ENCODE data around the gene FBXL13.
"Not testable (repeated sequence)": the region's sequence is repeated elsewhere in the genome, so short reads cannot be mapped to it uniquely, and the experiment has no call there.

The FBXL13 gene

DNA sequence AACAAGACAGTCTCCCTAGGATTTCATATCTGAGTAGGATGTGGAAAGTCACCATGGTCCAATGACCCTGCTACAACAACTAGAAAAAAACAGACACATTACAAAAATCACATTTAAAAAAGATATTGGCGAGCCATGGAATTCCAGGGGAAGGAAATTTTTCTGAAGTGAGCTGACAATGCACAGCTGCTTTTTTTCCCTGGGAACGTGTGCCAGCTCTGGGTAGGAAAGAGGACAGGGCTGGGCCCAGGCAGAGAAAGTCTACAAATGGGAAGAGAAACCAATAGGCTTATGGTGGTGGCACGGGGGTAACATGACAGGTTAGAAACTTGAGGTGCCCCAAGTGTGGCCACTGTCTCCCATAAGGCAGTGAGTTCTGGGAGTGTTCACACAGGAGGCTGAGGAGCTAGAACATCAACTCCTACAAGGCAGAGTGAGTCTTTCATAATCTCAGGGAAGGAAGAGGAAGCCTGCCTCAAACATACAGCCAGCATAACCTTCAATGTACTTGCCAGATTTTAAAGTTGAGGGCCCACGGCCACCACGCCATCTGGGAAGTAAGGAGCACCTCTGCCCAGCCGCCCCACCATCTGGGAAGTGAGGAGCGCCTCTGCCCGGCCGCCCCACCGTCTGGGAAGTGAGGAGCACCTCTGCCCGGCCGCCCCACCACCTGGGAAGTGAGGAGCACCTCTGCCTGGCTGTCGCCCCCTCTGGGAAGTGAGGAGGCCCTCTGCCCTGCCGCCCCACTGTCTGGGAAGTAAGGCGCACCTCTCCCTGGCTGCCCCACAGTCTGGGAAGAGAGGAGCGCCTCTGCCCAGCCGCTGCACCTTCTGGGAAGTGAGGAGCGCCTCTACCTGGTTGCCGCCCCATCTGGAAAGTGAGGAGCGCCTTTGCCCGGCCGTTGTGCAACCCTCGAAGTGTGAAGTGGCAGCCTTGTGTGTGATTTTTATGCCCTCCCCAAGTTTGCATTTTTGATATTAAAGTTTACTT lies 5.9 kb downstream of the FBXL13 start:
- Mint-ChIP-seq H3K27ac (no peak overlapping the region), H3K36me3 (peaks cover 5% of the 10 kb centered on the region), H3K4me3 (no peak overlapping the region), H3K27me3 (no peaks in the 10 kb centered on the region), H3K9me3 (ENCODE audit: low read depth) (no peaks in the 10 kb centered on the region), H3K4me1 (ENCODE audit: low read depth) (peaks cover 4% of the 10 kb centered on the region)

DNA sequence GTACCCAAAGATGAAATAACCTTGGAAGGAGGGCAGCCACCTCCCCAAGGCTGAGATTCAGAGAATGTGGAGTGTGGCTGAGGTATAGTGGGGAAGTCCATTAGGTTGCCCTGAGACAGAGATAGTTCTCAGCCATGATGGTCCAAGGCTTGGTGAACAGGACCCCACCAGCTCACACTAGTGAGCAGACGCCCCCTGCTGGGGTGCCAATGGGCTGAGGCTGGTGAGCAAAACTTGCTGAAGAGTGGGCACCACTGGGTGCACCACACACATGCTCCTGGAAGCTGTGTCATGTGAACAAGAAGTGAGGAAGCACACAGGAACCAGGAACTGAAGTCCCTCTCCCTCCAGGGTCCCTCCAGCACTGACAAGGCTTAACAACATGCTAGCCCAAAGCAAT lies 8.9 kb downstream of the FBXL13 start:
- H3K9me3 Mint-ChIP-seq (ENCODE audit: low read depth): no peaks in the 10 kb centered on the region
- H3K27ac Mint-ChIP-seq: peak overlapping the region; percentile 16
- no peaks in the 10 kb centered on the region for H3K27me3 Mint-ChIP-seq
- peaks cover 2% of the 10 kb centered on the region for H3K4me1 Mint-ChIP-seq (ENCODE audit: low read depth)
- H3K4me3 Mint-ChIP-seq: no peak overlapping the region
- peaks cover 5% of the 10 kb centered on the region for H3K36me3 Mint-ChIP-seq

DNA sequence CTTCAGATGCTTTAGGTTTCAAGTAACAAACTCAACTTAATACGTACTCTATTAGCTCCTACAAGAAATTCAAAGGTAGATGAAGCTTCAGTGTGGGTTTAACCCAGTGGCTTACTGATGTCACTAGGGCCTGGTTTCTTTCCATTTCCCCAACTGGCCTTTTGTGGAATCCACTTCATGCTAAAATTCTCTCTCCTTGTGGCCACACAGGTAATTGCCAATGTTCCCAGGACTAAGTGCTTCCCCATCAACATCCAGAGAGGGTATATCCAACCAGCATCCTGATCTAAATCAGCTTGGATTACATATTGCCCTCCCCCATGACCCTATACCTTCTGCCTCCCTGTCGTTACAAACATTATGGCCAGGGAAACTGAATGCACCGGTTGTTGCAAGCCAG lies 10.7 kb downstream of the FBXL13 start:
- Mint-ChIP-seq H3K36me3 (peaks cover 5% of the 10 kb centered on the region), H3K4me1 (ENCODE audit: low read depth) (peaks cover 2% of the 10 kb centered on the region), H3K4me3 (no peak overlapping the region), H3K27me3 (no peaks in the 10 kb centered on the region), H3K9me3 (ENCODE audit: low read depth) (no peaks in the 10 kb centered on the region), H3K27ac (no peak overlapping the region)

DNA sequence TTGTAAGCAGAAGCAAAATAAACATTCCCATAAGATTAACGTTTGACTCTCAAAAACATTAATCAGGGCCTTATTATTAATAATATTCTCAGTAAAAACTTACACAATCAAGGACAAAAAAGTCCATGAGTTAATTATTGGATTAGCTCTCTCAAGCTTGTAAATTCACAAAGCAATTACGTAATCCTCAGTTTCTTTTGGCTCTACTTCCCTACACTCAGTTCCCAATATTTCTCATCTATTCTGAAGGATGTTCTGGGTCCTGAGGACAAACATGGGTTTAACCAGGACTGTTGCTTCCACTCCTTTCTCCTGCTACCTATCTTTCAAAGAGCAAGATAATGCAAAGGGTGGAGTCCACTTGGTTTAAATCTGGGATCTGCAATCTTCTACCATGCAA lies 15.1 kb downstream of the FBXL13 start:
- H3K4me3 Mint-ChIP-seq: no peak overlapping the region
- H3K4me1 Mint-ChIP-seq (ENCODE audit: low read depth): peaks cover 2% of the 10 kb centered on the region
- H3K9me3 Mint-ChIP-seq (ENCODE audit: low read depth): no peaks in the 10 kb centered on the region
- H3K27me3 Mint-ChIP-seq: no peaks in the 10 kb centered on the region
- H3K27ac Mint-ChIP-seq: no peak overlapping the region
- H3K36me3 Mint-ChIP-seq: peaks cover 4% of the 10 kb centered on the region

DNA sequence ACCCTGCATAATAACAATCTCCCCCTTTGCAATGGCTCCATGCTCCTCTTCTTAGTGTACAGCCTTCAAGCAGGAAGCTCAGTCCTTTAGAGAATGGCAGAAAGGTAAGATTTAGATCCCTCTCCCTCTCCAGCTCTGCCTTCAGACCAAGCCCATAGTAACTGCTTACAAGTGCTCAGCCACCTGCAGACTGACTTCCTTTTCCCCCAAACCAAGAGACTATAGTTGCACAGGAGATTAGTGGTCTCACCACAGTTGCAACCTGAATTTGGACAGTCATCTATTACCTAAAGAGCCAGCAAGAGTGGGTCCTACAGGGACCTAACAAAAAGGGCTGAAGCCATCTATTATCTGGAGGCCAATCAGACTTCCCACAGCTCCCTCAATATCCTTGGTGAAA lies 16.5 kb downstream of the FBXL13 start:
- no peaks in the 10 kb centered on the region for H3K27me3 Mint-ChIP-seq
- no peaks in the 10 kb centered on the region for H3K9me3 Mint-ChIP-seq (ENCODE audit: low read depth)
- H3K27ac Mint-ChIP-seq: no peak overlapping the region
- H3K4me1 Mint-ChIP-seq (ENCODE audit: low read depth): peaks cover 2% of the 10 kb centered on the region
- H3K36me3 Mint-ChIP-seq: peaks cover 6% of the 10 kb centered on the region
- no peak overlapping the region for H3K4me3 Mint-ChIP-seq

DNA sequence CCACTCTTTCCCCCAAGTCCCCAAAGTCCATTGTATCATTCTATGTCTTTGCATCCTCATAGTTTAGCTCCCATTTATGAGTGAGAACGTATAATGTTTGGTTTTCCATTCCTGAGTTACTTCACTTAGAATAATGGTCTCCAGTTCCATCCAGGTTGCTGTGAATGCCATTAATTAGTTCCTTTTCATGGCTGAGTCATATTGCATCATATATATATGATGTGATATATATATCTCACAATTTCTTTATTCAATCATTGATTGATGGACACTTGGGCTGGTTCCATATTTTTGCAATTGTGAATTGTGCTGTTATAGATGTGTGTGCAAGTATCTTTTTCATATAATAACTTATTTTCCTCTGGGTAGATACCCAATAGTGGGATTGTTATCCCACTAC lies 18.6 kb downstream of the FBXL13 start:
- H3K27me3 Mint-ChIP-seq; H3K9me3 Mint-ChIP-seq (ENCODE audit: low read depth): not testable (repeated sequence)

DNA sequence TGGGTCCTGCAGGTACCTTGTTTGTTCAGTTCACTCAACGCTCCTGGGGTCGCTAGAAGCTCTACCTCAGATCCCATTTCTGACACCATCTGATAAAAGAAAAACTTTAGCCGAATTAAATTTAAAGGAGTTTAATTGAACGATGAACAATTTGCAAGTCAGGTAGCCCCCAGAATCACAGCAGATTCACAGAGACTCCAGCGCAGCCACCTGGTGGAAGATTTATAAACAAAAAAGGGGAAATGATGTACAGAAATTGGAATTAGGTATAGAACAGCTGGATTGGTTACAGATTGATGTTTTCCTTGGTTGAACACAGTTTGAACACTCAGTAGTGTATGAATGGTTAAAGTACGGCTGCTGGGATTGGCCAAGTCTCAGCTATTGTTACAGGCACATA lies 23.1 kb downstream of the FBXL13 start:
- Mint-ChIP-seq H3K4me1 (ENCODE audit: low read depth) (no peaks in the 10 kb centered on the region), H3K4me3 (no peak overlapping the region), H3K27ac (no peak overlapping the region), H3K36me3 (peaks cover 7% of the 10 kb centered on the region), H3K9me3 (ENCODE audit: low read depth) (peaks cover 3% of the 10 kb centered on the region), H3K27me3 (no peaks in the 10 kb centered on the region)

More for the DNA sequence above, 18.6 kb downstream of the FBXL13 start:
- H3K27ac Mint-ChIP-seq; H3K4me1 Mint-ChIP-seq (ENCODE audit: low read depth); H3K36me3 Mint-ChIP-seq; H3K4me3 Mint-ChIP-seq: not testable (repeated sequence)

DNA sequence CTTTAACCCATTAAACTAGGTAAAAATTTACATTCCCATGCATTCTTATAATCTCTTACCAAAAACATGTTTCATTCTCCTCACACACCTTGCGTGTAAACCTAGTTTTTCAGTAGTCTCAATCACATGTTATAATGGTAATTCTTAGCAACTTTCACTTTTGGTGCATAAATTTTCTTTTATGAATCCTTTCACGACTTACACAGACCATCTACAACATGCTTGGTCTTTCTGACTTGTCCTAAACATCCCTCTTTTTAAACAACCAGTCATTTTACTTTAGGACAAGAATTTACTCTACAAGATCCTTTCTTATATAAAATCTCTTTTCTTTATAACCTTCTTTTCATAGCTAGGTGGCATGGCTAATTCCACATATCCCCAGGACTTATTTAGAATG lies 25.8 kb downstream of the FBXL13 start:
- no peaks in the 10 kb centered on the region for H3K4me1 Mint-ChIP-seq (ENCODE audit: low read depth)
- peaks cover 3% of the 10 kb centered on the region for H3K9me3 Mint-ChIP-seq (ENCODE audit: low read depth)

DNA sequence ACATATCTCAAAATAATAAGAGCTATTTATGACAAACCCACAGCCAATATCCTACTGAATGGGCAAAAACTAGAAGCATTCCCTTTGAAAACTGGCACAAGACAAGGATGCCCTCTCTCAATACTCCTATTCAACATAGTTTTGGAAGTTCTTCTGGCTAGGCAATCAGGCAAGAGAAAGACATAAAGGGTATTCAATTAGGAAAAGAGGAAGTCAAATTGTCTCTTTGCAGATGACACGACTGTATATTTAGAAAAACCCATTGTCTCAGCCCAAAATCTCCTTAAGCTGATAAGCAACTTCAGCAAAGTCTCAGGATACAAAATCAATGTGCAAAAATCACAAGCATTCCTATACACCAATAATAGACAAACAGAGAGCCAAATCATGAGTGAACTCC lies 32.8 kb downstream of the FBXL13 start:
- not testable (repeated sequence) for H3K4me3 Mint-ChIP-seq; H3K27me3 Mint-ChIP-seq; H3K9me3 Mint-ChIP-seq (ENCODE audit: low read depth); H3K27ac Mint-ChIP-seq; H3K4me1 Mint-ChIP-seq (ENCODE audit: low read depth)
- peaks cover 17% of the 10 kb centered on the region for H3K36me3 Mint-ChIP-seq

More for the DNA sequence above, 25.8 kb downstream of the FBXL13 start:
- no peak overlapping the region for H3K27ac Mint-ChIP-seq
- no peaks in the 10 kb centered on the region for H3K27me3 Mint-ChIP-seq
- H3K36me3 Mint-ChIP-seq: peaks cover 5% of the 10 kb centered on the region
- H3K4me3 Mint-ChIP-seq: no peak overlapping the region

DNA sequence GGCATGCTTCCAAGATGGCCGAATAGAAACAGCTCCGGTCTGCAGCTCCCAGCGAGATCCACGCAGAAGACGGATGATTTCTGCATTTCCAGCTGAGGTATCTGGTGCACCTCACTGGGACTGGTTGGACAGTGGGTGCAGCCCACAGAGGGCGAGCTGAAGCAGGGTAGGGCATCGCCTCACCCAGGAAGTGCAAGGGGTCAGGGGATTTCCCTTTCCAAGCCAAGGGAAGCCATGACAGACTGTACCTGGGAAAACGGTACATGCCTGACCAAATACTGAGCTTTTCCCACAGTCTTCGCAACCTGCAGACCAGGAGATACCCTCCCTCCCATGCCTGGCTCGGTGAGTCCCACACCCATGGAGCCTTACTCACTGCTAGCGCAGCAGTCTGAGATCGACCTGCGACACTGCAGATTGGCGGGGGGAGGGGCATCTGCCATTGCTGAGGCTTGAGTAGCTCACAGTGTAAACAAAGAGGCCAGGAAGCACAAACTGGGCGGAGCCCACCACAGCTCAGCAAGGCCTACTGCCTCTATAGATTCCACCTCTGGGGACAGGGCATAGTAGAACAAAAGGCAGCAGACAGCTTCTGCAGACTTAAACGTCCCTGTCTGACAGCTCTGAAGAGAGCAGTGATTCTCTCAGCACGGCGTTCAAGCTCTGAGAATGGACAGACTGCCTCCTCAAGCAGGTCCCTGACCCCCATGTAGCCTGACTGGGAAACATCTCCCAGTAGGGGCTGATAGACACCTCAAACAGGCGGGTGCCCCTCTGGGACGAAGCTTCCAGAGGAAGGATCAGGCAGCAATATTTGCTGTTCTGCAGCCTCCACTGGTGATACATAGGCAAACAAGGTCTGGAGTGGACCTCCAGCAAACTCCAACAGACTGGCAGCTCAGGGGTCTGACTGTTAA lies 36.5 kb downstream of the FBXL13 start:
- H3K27ac Mint-ChIP-seq; H3K4me1 Mint-ChIP-seq (ENCODE audit: low read depth); H3K27me3 Mint-ChIP-seq; H3K4me3 Mint-ChIP-seq; H3K9me3 Mint-ChIP-seq (ENCODE audit: low read depth): not testable (repeated sequence)
- H3K36me3 Mint-ChIP-seq: peaks cover 13% of the 10 kb centered on the region

DNA sequence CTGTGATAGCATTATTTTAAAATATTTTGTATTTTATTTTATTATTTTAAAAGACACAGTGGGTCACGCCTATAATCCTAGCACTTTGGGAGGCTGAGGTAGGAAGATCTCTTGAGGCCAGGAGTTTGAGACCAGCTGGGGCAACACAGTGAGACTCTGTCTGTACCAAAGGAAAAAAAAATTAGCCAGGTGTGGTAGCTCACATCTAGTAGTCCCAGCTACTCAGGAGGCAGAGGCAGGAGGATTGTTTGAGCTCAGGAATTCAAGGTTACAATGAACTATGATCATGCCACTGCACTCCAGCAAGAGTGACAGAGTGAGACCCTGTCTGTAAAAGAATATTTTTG lies 37.1 kb downstream of the FBXL13 start:
- no peak overlapping the region for H3K4me3 Mint-ChIP-seq
- no peak overlapping the region for H3K27ac Mint-ChIP-seq
- no peaks in the 10 kb centered on the region for H3K27me3 Mint-ChIP-seq
- no peaks in the 10 kb centered on the region for H3K4me1 Mint-ChIP-seq (ENCODE audit: low read depth)
- peaks cover 8% of the 10 kb centered on the region for H3K36me3 Mint-ChIP-seq
- peaks cover 5% of the 10 kb centered on the region for H3K9me3 Mint-ChIP-seq (ENCODE audit: low read depth)

DNA sequence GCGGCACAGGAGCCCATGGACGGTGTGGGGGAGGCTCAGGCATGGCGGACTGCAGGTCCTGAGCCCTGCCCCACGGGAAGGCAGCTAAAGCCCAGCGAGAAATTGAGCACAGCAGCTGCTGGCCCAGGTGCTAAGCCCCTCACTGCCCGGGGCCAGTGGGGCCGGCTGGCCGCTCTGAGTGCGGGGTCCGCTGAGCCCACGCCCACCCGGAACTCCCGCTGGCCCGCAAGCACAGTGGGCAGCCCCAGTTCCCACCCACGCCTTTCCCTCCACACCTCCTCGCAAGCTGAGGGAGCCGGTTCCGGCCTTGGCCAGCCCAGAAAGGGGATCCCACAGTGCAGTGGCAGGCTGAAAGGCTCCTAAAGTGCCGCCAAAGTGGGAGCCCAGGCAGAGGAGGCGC lies 40.3 kb downstream of the FBXL13 start:
- not testable (repeated sequence) for H3K36me3 Mint-ChIP-seq; H3K27ac Mint-ChIP-seq; H3K27me3 Mint-ChIP-seq; H3K4me3 Mint-ChIP-seq; H3K9me3 Mint-ChIP-seq (ENCODE audit: low read depth); H3K4me1 Mint-ChIP-seq (ENCODE audit: low read depth)

DNA sequence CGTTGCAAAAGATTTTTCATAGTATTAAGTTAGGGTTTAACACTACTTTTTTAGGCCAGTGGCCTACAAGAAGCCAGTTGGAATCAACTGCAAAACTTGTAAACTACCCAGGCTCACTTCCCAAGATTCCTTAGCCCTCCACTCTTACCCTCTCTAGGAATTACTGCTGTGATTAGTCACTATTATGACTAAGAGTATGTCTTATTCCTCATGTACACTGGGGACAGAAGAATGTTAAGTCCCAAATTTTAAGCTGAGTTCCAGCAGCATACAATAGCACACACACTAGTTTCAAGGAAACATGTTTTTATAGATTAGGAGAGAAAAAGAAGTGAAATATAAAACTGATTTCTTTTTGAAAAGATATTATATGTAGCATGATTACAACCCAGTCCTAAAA lies 42.8 kb downstream of the FBXL13 start:
- Mint-ChIP-seq H3K9me3 (ENCODE audit: low read depth) (no peaks in the 10 kb centered on the region), H3K4me3 (no peak overlapping the region), H3K36me3 (no peaks in the 10 kb centered on the region), H3K27ac (no peak overlapping the region), H3K4me1 (ENCODE audit: low read depth) (no peaks in the 10 kb centered on the region), H3K27me3 (no peaks in the 10 kb centered on the region)

DNA sequence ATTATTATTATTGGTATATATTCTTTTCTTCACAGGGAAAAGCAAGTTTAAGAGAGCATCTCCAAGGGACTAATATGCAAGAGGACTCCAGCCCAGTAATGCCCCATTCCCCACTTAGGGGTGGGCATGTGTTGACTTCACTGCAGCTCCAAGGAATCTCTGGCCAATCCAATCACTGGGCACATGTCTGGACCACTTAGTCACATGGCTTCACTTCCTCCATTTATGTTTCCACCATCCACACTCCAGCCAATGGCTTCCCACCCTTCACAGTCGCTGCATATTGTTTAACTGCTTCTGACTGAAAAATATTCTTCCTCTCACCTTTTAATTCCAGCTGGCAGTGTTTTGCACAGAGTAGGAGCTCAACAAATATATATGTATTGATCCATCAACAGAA lies 43.6 kb downstream of the FBXL13 start:
- no peak overlapping the region for H3K27ac Mint-ChIP-seq
- no peaks in the 10 kb centered on the region for H3K4me1 Mint-ChIP-seq (ENCODE audit: low read depth)
- H3K4me3 Mint-ChIP-seq: no peak overlapping the region
- H3K9me3 Mint-ChIP-seq (ENCODE audit: low read depth): no peaks in the 10 kb centered on the region
- H3K36me3 Mint-ChIP-seq: no peaks in the 10 kb centered on the region
- no peaks in the 10 kb centered on the region for H3K27me3 Mint-ChIP-seq

DNA sequence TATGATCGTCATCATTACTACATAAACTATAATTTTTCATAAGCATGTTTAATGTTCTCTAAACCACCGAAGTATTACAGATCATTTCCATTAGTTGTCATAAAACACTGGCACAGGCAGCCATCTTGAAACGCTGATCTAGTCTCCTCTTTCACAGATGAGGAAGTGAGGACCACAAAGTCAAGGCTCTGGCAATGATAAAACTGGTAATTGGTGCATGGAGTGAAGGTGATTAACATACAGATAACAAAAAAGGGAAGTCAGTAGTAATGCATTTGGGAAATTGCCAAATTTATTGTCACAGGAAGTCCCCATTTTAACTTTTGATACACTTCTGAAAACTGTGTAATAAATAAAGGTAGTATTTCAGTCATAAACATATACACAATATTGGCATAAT lies 49.3 kb downstream of the FBXL13 start:
- Mint-ChIP-seq H3K27ac (no peak overlapping the region), H3K9me3 (ENCODE audit: low read depth) (peaks cover 4% of the 10 kb centered on the region), H3K4me3 (no peak overlapping the region), H3K27me3 (no peaks in the 10 kb centered on the region), H3K36me3 (peaks cover 14% of the 10 kb centered on the region), H3K4me1 (ENCODE audit: low read depth) (peaks cover 2% of the 10 kb centered on the region)

All from activated naive CD8-positive, alpha-beta T cell (primary cell).